ENCODE measurements around the gene MXRA7. TPM values are rescaled to one million over a fixed set of nuclear protein-coding genes. Genes with fewer than 3 reads are reported as not detected.

The MXRA7 gene
- total RNA-seq, 1 donor: 244 TPM

DNA sequence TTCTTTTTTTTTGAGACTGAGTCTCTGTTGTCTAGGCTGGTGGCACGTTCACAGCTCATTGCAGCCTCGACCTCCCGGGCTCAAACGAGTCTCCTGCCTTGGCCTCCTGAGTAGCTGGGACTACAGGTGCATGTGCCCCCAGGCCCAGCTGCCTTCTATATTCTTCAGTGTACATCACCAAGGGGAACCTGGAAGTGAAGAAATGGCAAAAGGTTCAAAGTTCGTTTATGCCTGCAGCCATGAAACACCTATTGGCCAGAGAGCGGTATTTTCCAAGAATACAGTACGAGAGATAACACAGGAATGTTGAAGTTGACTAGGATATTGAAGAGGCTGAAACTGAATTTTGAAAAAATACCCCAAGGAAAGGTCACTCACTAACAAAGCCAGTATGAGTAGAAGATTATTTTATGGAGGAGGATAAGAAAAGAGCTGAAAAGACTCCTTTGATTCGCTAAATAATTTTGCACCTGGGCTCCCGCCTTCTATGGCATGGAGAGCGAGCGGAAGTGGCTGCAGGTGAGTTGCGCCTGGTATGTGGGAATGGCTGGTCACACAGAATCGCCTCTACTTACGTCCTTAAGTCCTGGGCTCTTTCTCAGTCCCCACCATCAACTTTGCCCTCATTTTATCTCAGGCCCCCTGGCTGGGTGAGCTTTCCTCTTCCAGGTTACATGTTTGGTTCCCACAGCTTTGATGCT, 77.0 kb downstream of the MXRA7 start:
- no peak for DNase-seq (ENCODE audit: low read depth)
- TF ChIP-seq, protein P1, sequence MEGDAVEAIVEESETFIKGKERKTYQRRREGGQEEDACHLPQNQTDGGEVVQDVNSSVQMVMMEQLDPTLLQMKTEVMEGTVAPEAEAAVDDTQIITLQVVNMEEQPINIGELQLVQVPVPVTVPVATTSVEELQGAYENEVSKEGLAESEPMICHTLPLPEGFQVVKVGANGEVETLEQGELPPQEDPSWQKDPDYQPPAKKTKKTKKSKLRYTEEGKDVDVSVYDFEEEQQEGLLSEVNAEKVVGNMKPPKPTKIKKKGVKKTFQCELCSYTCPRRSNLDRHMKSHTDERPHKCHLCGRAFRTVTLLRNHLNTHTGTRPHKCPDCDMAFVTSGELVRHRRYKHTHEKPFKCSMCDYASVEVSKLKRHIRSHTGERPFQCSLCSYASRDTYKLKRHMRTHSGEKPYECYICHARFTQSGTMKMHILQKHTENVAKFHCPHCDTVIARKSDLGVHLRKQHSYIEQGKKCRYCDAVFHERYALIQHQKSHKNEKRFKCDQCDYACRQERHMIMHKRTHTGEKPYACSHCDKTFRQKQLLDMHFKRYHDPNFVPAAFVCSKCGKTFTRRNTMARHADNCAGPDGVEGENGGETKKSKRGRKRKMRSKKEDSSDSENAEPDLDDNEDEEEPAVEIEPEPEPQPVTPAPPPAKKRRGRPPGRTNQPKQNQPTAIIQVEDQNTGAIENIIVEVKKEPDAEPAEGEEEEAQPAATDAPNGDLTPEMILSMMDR (IDR thresholded peaks at IDR 0.05; ENCODE audit: insufficient read depth, low read depth, low read length): no peak
- no peak overlapping the region for H3K4me3 ChIP-seq (ENCODE audit: low read depth, low read length)

GRCh38 chr17:76631821-76632565, 78.8 kb downstream of the MXRA7 start:
- DNase-seq (ENCODE audit: low read depth): no peak
- TF ChIP-seq, protein P1 (IDR thresholded peaks at IDR 0.05; ENCODE audit: insufficient read depth, low read depth, low read length): no peak
- H3K4me3 ChIP-seq (ENCODE audit: low read depth, low read length): no peak overlapping the region

- H3K4me3 ChIP-seq (ENCODE audit: low read depth, low read length): no peak overlapping the region
- TF ChIP-seq, protein P1 (IDR thresholded peaks at IDR 0.05; ENCODE audit: insufficient read depth, low read depth, low read length): no peak
- DNase-seq (ENCODE audit: low read depth): no peak
These were observed 80.6 kb downstream of the MXRA7 start for GRCh38 chr17:76630151-76630550.

Small RNA genes within 50 kb of the gene (small RNA-seq; reads per million reads assigned to genes)
- gene AC005837.3 (not detected), gene RF02271 (not detected), gene RNU6-227P (not detected), gene RNU6-97P (not detected), gene RNY4P36 (not detected)

Other genes starting within 250 kb of the MXRA7 start
- gene AANAT, start 243.4 kb downstream of the MXRA7 start, total RNA-seq: not detected in 2 replicates
- gene RHBDF2, start 209.5 kb downstream of the MXRA7 start, total RNA-seq: 13.4 and 14.2 TPM in 2 replicates
- 11.7 and 14.2 TPM in 2 replicates for gene CYGB, start 173.3 kb downstream of the MXRA7 start, total RNA-seq
- gene PRCD, start 170.9 kb downstream of the MXRA7 start, total RNA-seq: 1.6 and 2.2 TPM in 2 replicates
- 0.86 and 1.9 TPM in 2 replicates for gene ST6GALNAC2, start 125.1 kb downstream of the MXRA7 start, total RNA-seq
- gene ST6GALNAC1, start 67.2 kb downstream of the MXRA7 start, total RNA-seq: not detected in 2 replicates
- 24.2 and 25.8 TPM in 2 replicates for gene JMJD6, start 15.6 kb upstream of the MXRA7 start, total RNA-seq
- 27.1 and 30.2 TPM in 2 replicates for gene METTL23, start 15.9 kb upstream of the MXRA7 start, total RNA-seq
- 152 and 165 TPM in 2 replicates for gene SRSF2, start 26.4 kb upstream of the MXRA7 start, total RNA-seq
- gene MFSD11, start 27.2 kb upstream of the MXRA7 start, total RNA-seq: 31.9 and 44.5 TPM in 2 replicates
- gene MGAT5B, start 157.4 kb upstream of the MXRA7 start, total RNA-seq: 0.32 and 0.43 TPM in 2 replicates